Measurements from ENCODE around the gene FAM184A.

The FAM184A gene

GRCh38 chr6:119096721-119097565 lies 18.5 kb upstream of the FAM184A start:
- no peak for DNase-seq

DNA sequence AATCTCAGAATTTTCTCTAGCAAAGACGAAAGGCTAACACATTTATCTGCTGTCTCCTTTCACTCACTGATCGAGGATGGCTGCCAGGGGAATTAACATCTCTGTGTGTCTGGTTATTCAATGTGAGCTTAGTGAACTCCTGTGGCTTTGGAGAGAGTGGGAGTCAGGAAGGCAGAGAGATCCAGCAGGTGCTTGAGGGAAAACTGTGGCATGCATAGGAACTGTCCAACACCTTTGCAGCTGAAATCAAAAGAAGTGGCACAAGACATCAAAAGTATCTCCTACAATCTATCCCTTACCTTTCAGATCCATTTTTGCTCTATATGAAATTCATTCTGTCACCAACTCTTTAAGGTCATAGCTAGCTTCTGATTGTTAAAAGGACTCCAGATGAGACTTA lies 11.8 kb upstream of the FAM184A start:
- DNase-seq, result no peak

GRCh38 chr6:119084784-119085183 lies 6.3 kb upstream of the FAM184A start:
- DNase-seq, result no peak

DNA sequence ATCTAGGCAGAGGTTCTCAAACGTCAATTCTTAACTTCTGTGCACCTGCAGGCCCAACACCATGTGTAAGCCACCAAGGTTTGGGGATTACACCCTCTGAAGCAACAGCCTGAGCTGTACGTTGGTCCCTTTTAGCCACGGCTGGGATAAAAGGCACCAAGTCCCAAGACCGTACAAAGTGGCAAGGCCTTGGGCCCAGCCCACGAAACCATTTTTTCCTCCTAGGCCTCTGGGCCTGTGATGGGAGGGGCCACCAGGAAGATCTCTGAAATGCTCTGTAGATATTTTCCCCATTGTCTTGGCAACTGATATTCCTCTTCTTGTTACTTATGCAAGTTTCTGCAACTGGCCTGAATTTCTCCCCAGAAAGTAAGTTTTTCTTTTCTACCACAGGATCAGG lies 4.5 kb upstream of the FAM184A start:
- DNase-seq, result no peak

DNA sequence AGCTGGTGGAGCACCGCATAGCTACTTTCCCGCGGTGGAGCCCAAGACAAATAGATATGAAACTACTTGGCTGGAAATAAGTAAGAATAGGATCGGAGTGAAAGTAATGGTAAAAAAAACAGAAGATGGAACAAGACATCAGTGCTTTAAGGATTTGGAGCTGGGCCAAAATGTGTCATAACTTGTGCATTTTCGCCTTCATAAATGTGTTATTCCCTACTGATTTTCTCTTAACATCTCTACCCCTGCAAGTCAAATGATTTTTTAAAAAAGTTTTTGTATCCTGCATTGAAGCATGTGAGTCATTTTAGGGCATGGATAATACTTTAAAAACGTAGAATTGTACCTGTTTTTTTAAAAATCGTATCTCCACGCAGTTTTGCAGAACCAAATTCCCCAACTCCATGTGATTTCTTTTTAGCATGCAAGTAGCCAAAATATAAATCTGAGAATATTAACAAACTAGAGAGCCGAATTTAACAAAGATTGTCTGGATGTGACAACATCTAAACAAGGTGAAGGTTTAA lies 882 bp upstream of the FAM184A start:
- DNase-seq, result no peak

DNA sequence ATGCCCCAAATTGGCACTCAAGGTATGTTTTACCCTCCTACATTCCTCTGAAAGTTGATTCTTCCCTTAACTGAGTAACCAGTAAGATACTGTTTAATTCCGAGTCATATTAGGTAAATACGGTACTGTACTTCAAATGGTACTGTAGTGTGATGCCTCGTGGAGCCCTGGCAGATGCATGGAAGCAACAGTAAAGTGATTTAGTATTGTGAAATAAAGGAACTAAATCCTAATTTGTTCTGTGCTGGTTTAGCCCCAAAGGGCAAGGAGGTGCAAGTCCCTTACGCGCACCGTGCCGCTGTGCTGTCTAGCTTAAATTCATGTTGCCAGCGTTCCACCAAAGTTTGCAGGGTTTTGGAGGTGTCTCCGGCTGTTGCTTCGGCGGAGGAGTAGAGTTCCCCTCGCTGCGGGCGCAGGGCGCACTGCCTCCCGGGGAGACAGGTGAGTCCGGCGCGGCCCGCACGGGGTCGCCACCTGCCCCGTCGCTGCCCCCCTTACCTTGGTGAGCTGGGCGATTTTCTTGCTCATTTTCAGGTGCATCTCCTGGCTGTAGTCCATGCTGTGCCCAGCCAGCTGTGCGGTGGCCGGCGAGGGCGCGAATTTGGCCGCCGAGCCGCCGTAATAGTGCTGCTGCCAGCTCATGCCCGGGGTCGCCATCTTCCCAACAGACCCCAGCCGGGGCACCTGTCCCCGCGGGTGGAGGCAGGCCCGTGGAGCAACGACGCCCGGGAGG lies 655 bp downstream of the FAM184A start:
- peak; percentile 60 for DNase-seq

DNA sequence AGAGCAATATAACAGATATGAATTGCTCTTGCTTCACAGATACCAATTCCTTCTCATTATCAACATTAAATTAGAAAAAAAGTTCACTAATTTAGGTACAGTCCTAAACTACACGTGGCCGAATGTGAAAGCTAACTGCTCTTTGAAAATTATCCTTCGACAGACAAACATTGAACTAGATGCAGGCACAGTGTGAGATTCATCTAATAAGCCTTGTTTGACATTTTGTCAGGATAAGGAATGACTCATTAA lies 1.1 kb downstream of the FAM184A start:
- DNase-seq, result no peak

GRCh38 chr6:119076576-119077390 lies 1.7 kb downstream of the FAM184A start:
- peak; percentile 39 for DNase-seq

GRCh38 chr6:119076173-119076572 lies 2.3 kb downstream of the FAM184A start:
- peak; percentile 56 for DNase-seq

DNA sequence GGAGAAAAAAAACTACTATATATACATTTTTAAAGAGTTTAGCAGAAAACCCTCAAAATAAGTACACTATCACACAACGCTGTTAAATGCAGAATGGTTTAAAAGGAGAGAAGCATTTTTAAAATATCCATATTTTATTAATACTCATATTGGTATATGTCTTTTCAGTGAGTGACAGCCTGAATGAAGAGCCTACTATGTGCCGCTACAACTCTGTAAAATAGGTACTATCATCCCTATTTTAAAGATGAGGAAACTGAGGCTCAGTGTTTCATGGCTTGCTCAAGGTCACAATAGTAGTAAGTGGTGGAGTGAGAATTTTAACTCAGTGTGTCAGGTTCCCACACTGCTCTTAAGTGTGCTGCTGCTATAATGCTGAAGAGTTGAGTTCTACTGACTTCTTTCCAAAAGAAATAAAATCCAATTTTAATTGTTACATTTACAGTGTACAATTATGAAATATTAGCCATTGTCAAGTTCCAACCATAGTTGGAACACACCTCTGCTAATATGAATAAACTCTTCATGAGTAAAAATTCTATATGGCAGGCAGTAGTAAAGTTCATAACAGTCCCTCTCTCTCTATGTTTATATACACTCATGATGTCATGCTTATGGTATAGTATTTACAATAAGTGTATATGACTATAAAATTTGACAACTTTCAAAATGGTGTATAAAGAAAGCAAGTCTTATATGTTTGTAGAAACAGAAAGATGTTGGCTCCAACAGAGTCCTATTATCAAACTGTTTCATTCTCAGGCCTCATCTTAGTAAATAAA lies 3.1 kb downstream of the FAM184A start:
- DNase-seq, result no peak

DNA sequence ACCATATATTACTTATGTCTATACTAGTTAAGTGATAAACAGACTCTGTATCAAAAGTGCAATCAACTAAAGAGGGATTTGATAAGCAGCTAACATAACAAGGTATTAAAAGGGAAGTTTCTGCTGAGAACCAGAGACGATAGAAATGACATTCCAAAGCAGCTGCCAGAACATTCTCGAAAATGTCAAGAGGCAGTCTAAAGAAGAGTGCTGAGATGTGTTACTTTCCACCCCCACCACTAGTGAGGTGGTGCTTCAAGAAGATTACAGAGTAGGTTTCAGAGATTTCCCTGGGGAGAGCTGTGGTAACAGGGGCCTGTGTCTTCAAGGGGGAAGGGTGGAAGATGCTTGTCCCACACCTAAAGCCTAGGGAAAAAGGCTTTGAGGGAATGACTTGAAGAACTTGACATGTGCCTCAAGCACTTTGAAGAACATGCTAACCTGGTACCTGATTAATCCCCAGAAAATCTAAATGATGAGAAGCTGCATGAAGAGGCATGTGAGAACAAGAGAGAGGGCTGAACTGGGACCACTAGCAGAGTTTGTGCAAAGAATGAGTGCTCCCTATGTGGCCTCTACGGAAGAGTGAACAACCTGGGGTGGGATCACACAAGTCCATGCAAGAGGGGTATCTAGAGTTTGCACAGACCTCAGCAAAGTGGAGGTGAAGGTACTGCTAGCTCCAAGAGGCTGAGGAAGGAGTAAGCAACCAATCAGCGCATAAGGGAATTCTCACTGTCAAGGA lies 5.0 kb downstream of the FAM184A start:
- DNase-seq, result no peak

GRCh38 chr6:119071576-119071975 lies 6.9 kb downstream of the FAM184A start:
- DNase-seq, result no peak

GRCh38 chr6:119067091-119067490 lies 11.4 kb downstream of the FAM184A start:
- DNase-seq, result no peak

DNA sequence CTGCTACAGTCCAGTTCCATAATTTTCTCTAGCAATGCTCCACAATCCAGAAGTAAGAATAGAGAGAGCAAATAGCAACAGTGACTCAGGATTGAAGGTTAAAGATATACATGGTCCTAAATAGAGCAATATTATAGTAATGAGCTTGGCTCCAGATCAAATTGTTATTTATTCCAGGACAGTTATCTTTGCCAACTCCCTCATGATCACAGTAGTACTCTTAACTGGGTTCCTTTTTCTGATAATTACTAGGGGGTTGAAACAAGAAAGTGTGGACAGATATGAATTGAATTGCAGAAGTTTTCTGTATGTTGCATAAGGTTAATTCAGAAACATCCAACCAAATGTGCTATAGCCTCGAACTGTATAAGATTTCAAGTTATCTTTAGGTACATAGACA lies 11.9 kb downstream of the FAM184A start:
- DNase-seq, result no peak

GRCh38 chr6:119065955-119066354 lies 12.5 kb downstream of the FAM184A start:
- DNase-seq, result no peak

DNA sequence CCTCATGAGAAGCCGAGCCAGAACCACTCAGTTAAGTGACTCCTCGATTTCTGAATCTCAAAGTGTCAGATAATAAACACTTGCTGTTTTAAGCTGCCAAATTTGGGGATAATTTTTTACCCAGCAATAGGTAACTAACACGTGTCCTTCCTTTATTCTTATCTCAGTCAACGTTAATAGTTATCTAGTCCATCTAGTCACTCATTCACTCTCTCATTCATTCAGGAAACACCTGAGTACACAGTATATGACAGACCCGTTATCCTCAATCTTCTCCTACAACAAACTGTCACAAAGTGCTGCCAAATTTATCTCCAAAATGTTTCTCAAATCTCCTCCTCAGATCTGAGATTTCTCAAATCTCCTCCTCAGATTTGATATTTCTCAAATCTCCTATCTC lies 13.1 kb downstream of the FAM184A start:
- no peak for DNase-seq

GRCh38 chr6:119063491-119063890 lies 15.0 kb downstream of the FAM184A start:
- DNase-seq, result no peak

- DNase-seq, result no peak
Observed at GRCh38 chr6:119061215-119061614, 17.2 kb downstream of the FAM184A start.

DNA sequence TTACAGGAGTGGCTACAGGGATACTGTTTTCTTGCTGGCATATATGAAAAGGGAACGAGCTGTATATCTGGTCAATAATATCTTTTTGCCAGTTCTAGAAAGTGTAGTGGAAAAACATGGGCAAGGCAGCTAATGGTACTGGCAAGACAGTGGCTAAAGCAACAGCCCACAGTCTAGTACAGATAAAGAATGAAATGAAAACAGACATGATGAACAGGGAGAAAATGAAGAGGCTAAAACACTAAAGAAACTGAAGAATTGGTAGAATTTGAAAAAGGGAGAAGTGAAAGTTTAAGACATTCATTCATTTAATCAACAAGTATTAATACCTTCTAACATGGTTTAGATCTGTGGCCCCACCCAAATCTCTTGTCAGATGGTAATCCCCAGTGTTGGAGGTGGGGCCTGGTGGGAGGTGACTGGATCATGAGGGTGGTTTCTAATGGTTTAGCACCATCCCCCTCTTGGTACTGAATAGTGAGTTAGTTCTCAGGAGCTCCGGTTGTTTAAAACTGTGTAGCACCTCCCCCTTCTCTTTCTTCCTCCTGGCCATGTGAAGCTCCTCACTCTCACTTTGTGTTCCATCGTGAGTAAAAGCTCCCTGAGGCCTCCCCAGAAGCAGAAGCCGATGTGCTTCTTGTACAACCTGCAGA lies 18.1 kb downstream of the FAM184A start:
- no peak for DNase-seq

DNA sequence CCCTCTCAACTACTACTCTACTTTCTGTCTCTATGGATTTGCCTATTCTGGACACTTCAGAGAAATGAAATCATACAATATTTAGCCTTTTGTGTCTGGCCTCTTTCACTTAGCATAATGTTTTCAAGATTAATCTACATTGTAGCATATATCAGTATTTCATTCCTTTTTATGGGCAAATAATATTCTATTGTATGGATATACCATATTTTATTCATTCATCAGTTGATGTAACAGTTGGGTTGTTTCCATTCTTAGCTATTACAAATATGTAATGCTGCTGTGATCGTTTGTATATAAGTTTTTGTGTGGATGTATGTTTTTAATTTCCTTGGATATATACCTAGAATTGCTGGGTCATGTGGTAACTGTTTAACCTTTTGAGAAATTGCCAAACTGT lies 23.4 kb downstream of the FAM184A start:
- no peak for DNase-seq

DNA sequence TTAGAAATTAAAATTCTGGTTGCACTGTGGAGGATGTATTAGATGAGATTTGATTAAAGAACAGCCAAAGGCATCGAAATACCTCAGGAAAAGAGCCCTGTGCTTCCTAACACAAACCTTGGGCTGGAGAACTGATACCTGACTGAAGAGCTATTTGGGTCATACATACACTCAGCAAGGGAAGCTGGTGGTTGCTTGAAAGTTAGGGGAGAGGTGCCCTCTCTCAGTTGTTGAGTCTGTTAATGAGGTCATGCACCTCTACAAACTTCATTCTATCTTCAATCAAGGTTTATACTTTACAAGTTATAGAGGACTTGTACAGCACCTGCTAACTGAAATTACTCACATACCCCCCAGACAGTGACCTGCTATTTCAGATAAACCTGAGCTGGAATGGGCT lies 25.5 kb downstream of the FAM184A start:
- no peak for DNase-seq

Measured in CD4-positive, alpha-beta T cell treated with Interleukin-21 for 1 hour (primary cell).